H1 (cell line): ENCODE results near the gene KLHL14. TPM values are rescaled to one million over a fixed set of nuclear protein-coding genes. Genes with fewer than 3 reads are reported as not detected.

Source experiments
- CTCF ChIA-PET: fragments of 300-600 bp; sonication (Branson Sonifier 250); formaldehyde crosslinking; loops from one replicate; lab custom pipeline; 2021; ENCODE audit not compliant: partially characterized antibody; lab: Charles Lee
- POLR2A ChIA-PET: fragments of 300-600 bp; sonication (Branson Sonifier 250); formaldehyde crosslinking; loops from one replicate; lab custom pipeline; 2021; ENCODE audit warnings: inconsistent platforms; ENCODE audit not compliant: partially characterized antibody; lab: Charles Lee
- DNase-seq, 2 experiments: peaks; one replicate each; pipeline versions ENCODE4 v3.0.0 to v3.0.0-alpha.2; 2010 to 2022; ENCODE audit warnings: low spot score in 2 of 2, low read depth in 1 of 2, mixed read lengths in 1 of 2
- FAIRE-seq: peaks from 2 replicates; lab custom pipeline; 2011; peaks lifted over from hg19 to GRCh38; lab: Jason Lieb, UNC
- H2AFZ ChIP-seq: 2 replicates; pipeline ENCODE4 v1.8.1; 2012; ENCODE audit warnings: low read length, inconsistent platforms
- H2AK5ac ChIP-seq: 2 replicates; pipeline ENCODE4 v1.6.1; 2013; ENCODE audit warnings: low read depth, low read length
- H2BK120ac ChIP-seq: replicated peaks from 2 replicates; pipeline ENCODE3; 2013; ENCODE audit warnings: low read depth, low read length, inconsistent platforms
- H2BK12ac ChIP-seq: 2 replicates; pipeline ENCODE4 v1.6.1; 2013; ENCODE audit warnings: low read depth, low read length
- H2BK15ac ChIP-seq: 2 replicates; pipeline ENCODE4 v1.6.1; 2013; ENCODE audit warnings: low read length
- H2BK20ac ChIP-seq: 2 replicates; pipeline ENCODE4 v1.6.1; 2013; ENCODE audit warnings: low read length
- H2BK5ac ChIP-seq: 2 replicates; pipeline ENCODE4 v1.6.1; 2013; ENCODE audit warnings: low read depth, low read length
- H3K14ac ChIP-seq: 2 replicates; pipeline ENCODE4 v1.6.1; 2013; ENCODE audit warnings: inconsistent platforms; ENCODE audit not compliant: insufficient read length
- H3K18ac ChIP-seq: 2 replicates; pipeline ENCODE4 v1.6.1; 2013; ENCODE audit warnings: low read length; ENCODE audit errors: extremely low read depth
- H3K23ac ChIP-seq: 2 replicates; pipeline ENCODE4 v1.6.1; 2013; ENCODE audit warnings: inconsistent platforms; ENCODE audit not compliant: insufficient read length
- H3K23me2 ChIP-seq: 2 replicates; pipeline ENCODE4 v1.6.1; 2013; ENCODE audit warnings: low read depth, low read length
- H3K27ac ChIP-seq: 2 replicates; pipeline ENCODE4 v1.6.1; 2011; ENCODE audit warnings: low read depth, low read length, inconsistent platforms
- H3K27me3 ChIP-seq, 4 experiments: replicated peaks in 1 of 4; 1 replicate in 1 of 4; 2 replicates in 3 of 4; pipeline versions ENCODE4 v1.6.1 to v1.8.1; 2011 to 2013; ENCODE audit warnings: low read length in 3 of 4, mild to moderate bottlenecking in 3 of 4, inconsistent platforms in 2 of 4, mixed read lengths in 2 of 4, moderate library complexity in 1 of 4; ENCODE audit not compliant: control insufficient read depth in 3 of 4, insufficient read depth in 3 of 4; ENCODE audit errors: extremely low read depth in 1 of 4
- H3K36me3 ChIP-seq, 4 experiments: 2 replicates each; pipeline versions ENCODE4 v1.6.1 to v1.8.1; 2011 to 2013; ENCODE audit warnings: mild to moderate bottlenecking in 4 of 4, low read length in 3 of 4, moderate library complexity in 2 of 4, control low read depth in 1 of 4, inconsistent platforms in 1 of 4; ENCODE audit not compliant: insufficient read depth in 4 of 4, control insufficient read depth in 2 of 4
- H3K4ac ChIP-seq: replicated peaks from 2 replicates; pipeline ENCODE3; 2013; ENCODE audit warnings: low read length, low read depth, mixed read lengths, inconsistent platforms; ENCODE audit not compliant: insufficient read length
- H3K4me1 ChIP-seq, 4 experiments: replicated peaks in 1 of 4; 1 replicate in 1 of 4; 2 replicates in 3 of 4; pipeline versions ENCODE4 v1.6.1 to v1.8.1; 2011 to 2013; ENCODE audit warnings: low read length in 3 of 4, inconsistent platforms in 2 of 4, mixed read lengths in 1 of 4; ENCODE audit not compliant: insufficient read depth in 4 of 4, control insufficient read depth in 3 of 4
- H3K4me2 ChIP-seq, 2 experiments: 2 replicates each; pipeline versions ENCODE4 v1.6.1 to v1.8.1; 2011 to 2013; ENCODE audit warnings: low read depth in 2 of 2, low read length in 2 of 2, control low read depth in 1 of 2, inconsistent platforms in 1 of 2, mild to moderate bottlenecking in 1 of 2; ENCODE audit not compliant: insufficient read depth in 1 of 2
- H3K4me3 ChIP-seq, 4 experiments: fragments of 200-600, 300-600 bp in 1 of 4; sonication (generic), shearing (Covaris generic), sonication (Bioruptor Twin) in 1 of 4; 2 replicates each; pipeline versions ENCODE4 v1.5.1 to v1.8.1; 2011 to 2016; ENCODE audit warnings: low read length in 4 of 4, low read depth in 3 of 4, control low read depth in 2 of 4, inconsistent platforms in 2 of 4, mild to moderate bottlenecking in 2 of 4, mixed read lengths in 1 of 4, moderate library complexity in 1 of 4; ENCODE audit not compliant: insufficient read depth in 2 of 4; ENCODE audit errors: extremely low read depth in 1 of 4
- H3K56ac ChIP-seq: replicated peaks from 2 replicates; pipeline ENCODE3; 2013; ENCODE audit warnings: low read depth, mild to moderate bottlenecking, mixed read lengths, low read length, inconsistent platforms; ENCODE audit not compliant: insufficient read length
- H3K79me1 ChIP-seq: 2 replicates; pipeline ENCODE4 v1.6.1; 2013; ENCODE audit warnings: low read depth, low read length, control low read depth
- H3K79me2 ChIP-seq, 2 experiments: 2 replicates each; pipeline versions ENCODE4 v1.6.1 to v1.8.1; 2012 to 2013; ENCODE audit warnings: low read length in 2 of 2, mild to moderate bottlenecking in 2 of 2, inconsistent platforms in 1 of 2; ENCODE audit not compliant: insufficient read depth in 2 of 2, control insufficient read depth in 1 of 2
- H3K9ac ChIP-seq, 4 experiments: replicated peaks in 1 of 4; 1 replicate in 1 of 4; 2 replicates in 3 of 4; pipeline versions ENCODE4 v1.6.1 to v1.8.1; 2011 to 2013; ENCODE audit warnings: low read depth in 3 of 4, low read length in 3 of 4, control low read depth in 2 of 4, mild to moderate bottlenecking in 2 of 4, moderate library complexity in 2 of 4, inconsistent platforms in 1 of 4; ENCODE audit errors: extremely low read depth in 1 of 4
- H3K9me3 ChIP-seq, 2 experiments: 2 replicates each; pipeline versions ENCODE4 v1.6.1 to v1.8.1; 2012 to 2013; ENCODE audit warnings: mild to moderate bottlenecking in 2 of 2, moderate library complexity in 2 of 2, control low read depth in 1 of 2, inconsistent platforms in 1 of 2, low read depth in 1 of 2, low read length in 1 of 2, mixed read lengths in 1 of 2; ENCODE audit not compliant: insufficient read depth in 2 of 2
- H4K20me1 ChIP-seq, 2 experiments: replicated peaks in 1 of 2; 2 replicates each; pipeline versions ENCODE3 to v1.8.1; 2011 to 2013; ENCODE audit warnings: inconsistent platforms in 2 of 2, low read length in 2 of 2, mild to moderate bottlenecking in 1 of 2; ENCODE audit not compliant: insufficient read depth in 2 of 2, control insufficient read depth in 1 of 2
- H4K5ac ChIP-seq: 2 replicates; pipeline ENCODE4 v1.6.1; 2013; ENCODE audit warnings: low read length, low read depth, mixed read lengths, inconsistent platforms; ENCODE audit not compliant: insufficient read length
- H4K8ac ChIP-seq: 2 replicates; pipeline ENCODE4 v1.8.0; 2013; ENCODE audit warnings: mild to moderate bottlenecking, moderate library complexity, low read length, inconsistent platforms; ENCODE audit not compliant: insufficient read depth; ENCODE audit errors: extremely low read depth
- H4K91ac ChIP-seq: replicated peaks from 2 replicates; pipeline ENCODE3; 2013; ENCODE audit warnings: low read length, mixed read lengths, inconsistent platforms; ENCODE audit not compliant: insufficient read length
- CHD2 ChIP-seq: IDR thresholded peaks from 2 replicates; pipeline ENCODE4 v1.6.1; 2012; ENCODE audit warnings: low read length, improper control_type of control experiment
- SIRT6 ChIP-seq: IDR thresholded peaks from one replicate; pipeline ENCODE4 v1.7.1; 2012; ENCODE audit warnings: low read length, inconsistent platforms
- whole genome bisulfite sequencing, 2 experiments: shearing (Covaris generic) in 1 of 2; methylation state at CpG; one replicate each; pipeline versions ENCODE4 v1.1.6 to v1.1.7; 2013 to 2015; ENCODE audit warnings: low lambda C conversion rate in 2 of 2, mixed read lengths in 2 of 2, inconsistent platforms in 1 of 2, low coverage in 1 of 2, missing lambda C conversion rate in 1 of 2; ENCODE audit not compliant: insufficient replicate concordance in 2 of 2, insufficient coverage in 1 of 2, insufficient read length in 1 of 2; ENCODE audit errors: extremely low coverage in 1 of 2, missing lambda C conversion rate in 1 of 2; 5-methylcytosine and 5-hydroxymethylcytosine counted together
- polyA plus RNA-seq, 7 experiments: library from polyadenylated mRNA; depleted of rRNA in 3 of 7; stranded (reverse) in 5 of 7; unstranded in 2 of 7; fragments of >200 nt in 5 of 7; fragments of 200-250 nt in 2 of 7; gene quantifications; 1 replicate in 5 of 7; 2 replicates in 1 of 7; 4 replicates in 1 of 7; pipeline versions ENCODE4 v1.2.1 to v1.2.3, GENCODE V29; 2011 to 2013; ENCODE audit warnings: missing spikeins in 2 of 7, mixed read lengths in 2 of 7
- total RNA-seq: library from RNA; stranded (reverse); fragmentation: NEBNext Ultra II Directional; extraction: Animal tissue kit (Norgen Biotek cat#: 25700); gene quantifications from 2 replicates; pipeline ENCODE4 v1.2.1, GENCODE V29; 2021

The KLHL14 gene
- total and polyA plus RNA-seq, 2 of the 8 experiments (the other 6 are each of a cell fraction or from before 2014, with no cell fraction given): 1.1 to 1.2 TPM

GRCh38 chr18:32742579-32742978 is 30.2 kb downstream of the KLHL14 start:
- Histone ChIP-seq H2BK12ac (no peak overlapping the region; the same call in 1 of the 2 replicates), H2BK5ac (no peak overlapping the region), H3K79me1 (no peaks in the 10 kb centered on the region), H2AFZ (peak overlapping the region; percentile 36; the same call in 1 of the 2 replicates), H3K9me3 (no peaks in the 10 kb centered on the region), H4K20me1 (no peaks in the 10 kb centered on the region), H3K23me2 (no peaks in the 10 kb centered on the region), H3K36me3 (no peaks in the 10 kb centered on the region), H4K91ac (no peak overlapping the region), H3K27me3 (no peaks in the 10 kb centered on the region), H3K4ac (no peak overlapping the region), H3K4me1 (peaks cover 1 to 13% (median 9%) of the 10 kb centered on the region in 4 experiments; a peak in 4 of 7 replicates), H2AK5ac (no peak overlapping the region; the same call in 1 of the 2 replicates), H3K14ac (no peak overlapping the region), H3K27ac (no peak overlapping the region), H3K18ac (no peak overlapping the region), H2BK20ac (no peak overlapping the region; the same call in 1 of the 2 replicates), H3K9ac (no peak overlapping the region), H3K79me2 (no peaks in the 10 kb centered on the region), H2BK15ac (no peak overlapping the region), H3K4me2 (peak overlapping the region in 1 of 2 experiments; percentile 53; a peak in 2 of 4 replicates), H2BK120ac (no peak overlapping the region), H3K56ac (no peak overlapping the region), H4K8ac (no peak overlapping the region), H3K23ac (no peak overlapping the region), H3K4me3 (no peak overlapping the region), H4K5ac (no peak overlapping the region)
- CTCF ChIA-PET: interaction anchor here (0.7 to 4.4 kb wide), 11 partner anchors 9 to 184 kb away, joined by 3 to 20 read pairs (median 3); no protein-coding TSS in a partner anchor
- FAIRE-seq: no peak
- TF ChIP-seq SIRT6 (no peak), CHD2 (no peak)
- POLR2A ChIA-PET: no interaction called here
- DNase-seq: no peak
- WGBS, 2 experiments: 57% methylated on average over 5 of the region's 5 CpGs; no CpG with 5 or more reads in 1 of the 2 experiments
